ENCODE measurements around the gene DUSP19. TPM values are rescaled to one million over a fixed set of nuclear protein-coding genes. Genes with fewer than 3 reads are reported as not detected.

Gene DUSP19
- total RNA-seq (1 to 10 TPM; 1.3 to 3.8 (median 2.6) TPM), polyA plus RNA-seq (1 to 10 TPM; 1.0 to 1.1 TPM)

DNA sequence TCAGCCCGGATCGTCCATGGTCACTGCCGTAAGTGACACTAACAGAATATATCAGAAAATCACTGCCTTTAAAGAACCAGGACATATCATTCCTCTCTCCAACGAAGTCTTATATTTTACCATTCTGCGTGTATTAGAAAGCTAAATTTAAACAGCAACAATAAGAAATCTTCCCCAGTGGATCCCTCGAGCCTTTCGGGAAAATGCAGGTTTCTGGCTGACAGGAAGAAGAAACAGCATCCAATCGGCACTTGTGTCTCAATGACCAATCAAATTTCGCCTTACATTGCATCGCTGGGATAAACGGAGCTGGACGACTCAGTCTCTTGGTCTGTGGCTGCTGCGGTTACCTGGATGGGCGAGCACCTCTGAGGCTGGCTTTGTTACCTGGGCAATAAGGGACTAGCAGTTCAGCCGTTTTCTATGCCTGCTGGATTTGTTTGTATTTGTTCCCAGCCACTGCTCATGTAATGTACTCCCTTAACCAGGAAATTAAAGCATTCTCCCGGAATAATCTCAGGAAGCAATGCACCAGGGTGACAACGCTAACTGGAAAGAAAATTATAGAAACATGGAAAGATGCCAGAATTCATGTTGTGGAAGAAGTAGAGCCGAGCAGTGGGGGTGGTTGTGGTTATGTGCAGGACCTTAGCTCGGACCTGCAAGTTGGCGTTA lies at the start of gene DUSP19:
Gene DUSP19 (plus strand): TSS at position 284 of the 675 bp plus-strand sequence. CDS start 187 bp downstream, at position 471.
- ATAC-seq: peak; percentile 94 to 98 (median 97)
- Histone ChIP-seq H3K4me3 (peak within 1 kb of the TSS; percentile 42 to 60 (median 57)), H3K4me1 (peaks cover 0 to 10% (median 7%) of the 10 kb centered on the region in 3 donors), H3K27ac (peak within 1 kb of the TSS; percentile 72 to 92 (median 78)), H3K9me3 (no peaks in the 10 kb centered on the region), H3K27me3 (no peaks in the 10 kb centered on the region), H3K36me3 (no peaks in the 10 kb centered on the region)
- DNase-seq: peak; percentile 78 to 97 (median 88)
- TF ChIP-seq, protein P1, sequence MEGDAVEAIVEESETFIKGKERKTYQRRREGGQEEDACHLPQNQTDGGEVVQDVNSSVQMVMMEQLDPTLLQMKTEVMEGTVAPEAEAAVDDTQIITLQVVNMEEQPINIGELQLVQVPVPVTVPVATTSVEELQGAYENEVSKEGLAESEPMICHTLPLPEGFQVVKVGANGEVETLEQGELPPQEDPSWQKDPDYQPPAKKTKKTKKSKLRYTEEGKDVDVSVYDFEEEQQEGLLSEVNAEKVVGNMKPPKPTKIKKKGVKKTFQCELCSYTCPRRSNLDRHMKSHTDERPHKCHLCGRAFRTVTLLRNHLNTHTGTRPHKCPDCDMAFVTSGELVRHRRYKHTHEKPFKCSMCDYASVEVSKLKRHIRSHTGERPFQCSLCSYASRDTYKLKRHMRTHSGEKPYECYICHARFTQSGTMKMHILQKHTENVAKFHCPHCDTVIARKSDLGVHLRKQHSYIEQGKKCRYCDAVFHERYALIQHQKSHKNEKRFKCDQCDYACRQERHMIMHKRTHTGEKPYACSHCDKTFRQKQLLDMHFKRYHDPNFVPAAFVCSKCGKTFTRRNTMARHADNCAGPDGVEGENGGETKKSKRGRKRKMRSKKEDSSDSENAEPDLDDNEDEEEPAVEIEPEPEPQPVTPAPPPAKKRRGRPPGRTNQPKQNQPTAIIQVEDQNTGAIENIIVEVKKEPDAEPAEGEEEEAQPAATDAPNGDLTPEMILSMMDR (IDR thresholded peaks at IDR 0.05): no peak
- WGBS, 2 donors: 0% methylated on average over 20 of the region's 20 CpGs
- intact Hi-C loops (cut with DNase I): no loop called here
- FAIRE-seq: peak; percentile 75

- no peak for DNase-seq
- WGBS, 2 donors: 82 to 85% methylated on average over 2 of the region's 2 CpGs
- no peaks in the 10 kb centered on the region for H3K27me3 ChIP-seq
- FAIRE-seq: no peak
- TF ChIP-seq, protein P1 (IDR thresholded peaks at IDR 0.05): no peak
- peaks cover 13 to 42% (median 38%) of the 10 kb centered on the region in 3 donors for H3K4me1 ChIP-seq
- no peaks in the 10 kb centered on the region for H3K36me3 ChIP-seq
- H3K27ac ChIP-seq: no peak overlapping the region
- H3K4me3 ChIP-seq: no peak overlapping the region
- intact Hi-C loops (cut with DNase I): no loop called here
- no peaks in the 10 kb centered on the region for H3K9me3 ChIP-seq
- ATAC-seq: no peak
Observed at GRCh38 chr2:183029219-183029618, 49.3 kb upstream of the DUSP19 start.

- 73 to 77% methylated on average over 4 of the region's 4 CpGs for WGBS, 2 donors
- ATAC-seq: no peak
- Histone ChIP-seq H3K4me1 (peaks cover 25 to 59% (median 57%) of the 10 kb centered on the region in 3 donors), H3K27ac (no peak overlapping the region), H3K4me3 (no peak overlapping the region), H3K36me3 (no peaks in the 10 kb centered on the region), H3K27me3 (no peaks in the 10 kb centered on the region), H3K9me3 (no peaks in the 10 kb centered on the region)
- TF ChIP-seq, protein P1 (IDR thresholded peaks at IDR 0.05): no peak
- intact Hi-C loops (cut with DNase I): no loop called here
- DNase-seq: no peak
- FAIRE-seq: no peak
Observed at GRCh38 chr2:183031911-183032794, 46.4 kb upstream of the DUSP19 start.

GRCh38 chr2:183033951-183034350 lies 44.6 kb upstream of the DUSP19 start:
- TF ChIP-seq, protein P1 (IDR thresholded peaks at IDR 0.05): no peak
- H3K4me3 ChIP-seq: no peak overlapping the region
- no peaks in the 10 kb centered on the region for H3K27me3 ChIP-seq
- no peaks in the 10 kb centered on the region for H3K36me3 ChIP-seq
- H3K27ac ChIP-seq: no peak overlapping the region
- FAIRE-seq (no peak), ATAC-seq (no peak), DNase-seq (no peak)
- intact Hi-C loops (cut with DNase I): no loop called here
- WGBS, 2 donors: 87 to 88% methylated on average over 1 of the region's 1 CpG
- no peaks in the 10 kb centered on the region for H3K9me3 ChIP-seq
- peaks cover 25 to 57% (median 56%) of the 10 kb centered on the region in 3 donors for H3K4me1 ChIP-seq

Data from pancreas (tissue), 10 donors.